Effector memory CD4-positive, alpha-beta T cell (primary cell): Measurements from ENCODE around the gene CARD11.

ENCODE experiments used
- DNase-seq, 3 donors: peaks; one replicate each; pipeline ENCODE4 v3.0.0-alpha.2; 2020
- H3K27ac ChIP-seq: 2 replicates; pipeline ENCODE4 v1.7.0; 2013; ENCODE audit warnings: mild to moderate bottlenecking, low read length, moderate library complexity; ENCODE audit not compliant: insufficient read depth, poor library complexity, severe bottlenecking
- H3K27me3 ChIP-seq: replicated peaks from 2 replicates; pipeline ENCODE4 v1.7.0; 2013; ENCODE audit warnings: mild to moderate bottlenecking, low read length; ENCODE audit not compliant: insufficient read depth, control insufficient read depth, poor library complexity, severe bottlenecking
- H3K36me3 ChIP-seq: 2 replicates; pipeline ENCODE4 v1.7.0; 2013; ENCODE audit warnings: mild to moderate bottlenecking, low read length, moderate library complexity; ENCODE audit not compliant: control insufficient read depth, insufficient read depth
- H3K4me1 ChIP-seq: 2 replicates; pipeline ENCODE4 v1.7.0; 2013; ENCODE audit warnings: low read length, mild to moderate bottlenecking; ENCODE audit not compliant: control insufficient read depth, insufficient read depth, poor library complexity, severe bottlenecking
- H3K4me3 ChIP-seq: 2 replicates; pipeline ENCODE4 v1.7.0; 2013; ENCODE audit warnings: low read length, low read depth, mild to moderate bottlenecking; ENCODE audit not compliant: insufficient read depth, poor library complexity, severe bottlenecking
- H3K9me3 ChIP-seq: 2 replicates; pipeline ENCODE4 v1.7.0; 2013; ENCODE audit warnings: mild to moderate bottlenecking, low read length, moderate library complexity; ENCODE audit not compliant: control insufficient read depth

Gene CARD11

DNA sequence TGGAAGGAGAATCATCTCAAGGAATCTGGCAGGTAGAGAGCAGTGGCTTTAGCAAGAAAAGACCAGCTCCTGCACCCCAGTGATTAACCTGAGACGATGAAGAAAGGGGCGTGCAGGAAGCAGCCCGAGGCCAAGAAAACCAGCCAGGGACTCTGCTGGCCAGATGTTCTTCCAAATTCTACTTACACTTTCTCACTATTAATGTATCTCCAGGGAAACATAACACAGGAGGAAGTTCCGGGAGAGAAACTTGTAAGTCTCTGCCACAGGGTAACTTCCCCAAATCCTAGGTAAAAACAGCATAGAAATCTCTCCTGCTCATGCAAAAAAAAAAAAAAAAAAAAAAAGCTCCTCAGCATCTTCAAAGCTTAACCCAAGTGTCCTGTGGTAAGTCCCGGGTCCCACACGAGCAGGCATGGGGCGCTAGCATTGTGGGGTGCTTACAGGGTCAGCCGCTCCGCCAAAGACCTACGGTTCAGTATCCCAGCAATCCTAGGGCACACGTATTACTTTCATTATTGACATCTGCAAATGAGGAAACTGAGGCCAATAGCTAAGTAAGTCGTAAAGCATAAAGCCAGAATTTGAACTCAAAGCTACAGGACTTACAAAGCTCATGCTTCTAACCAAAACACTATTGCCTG, 102.3 kb downstream of the CARD11 start:
- Histone ChIP-seq H3K27ac (no peak overlapping the region), H3K36me3 (peaks cover 92% of the 10 kb centered on the region), H3K4me1 (no peaks in the 10 kb centered on the region), H3K4me3 (no peak overlapping the region), H3K9me3 (no peaks in the 10 kb centered on the region), H3K27me3 (no peaks in the 10 kb centered on the region)
- DNase-seq: no peak

DNA sequence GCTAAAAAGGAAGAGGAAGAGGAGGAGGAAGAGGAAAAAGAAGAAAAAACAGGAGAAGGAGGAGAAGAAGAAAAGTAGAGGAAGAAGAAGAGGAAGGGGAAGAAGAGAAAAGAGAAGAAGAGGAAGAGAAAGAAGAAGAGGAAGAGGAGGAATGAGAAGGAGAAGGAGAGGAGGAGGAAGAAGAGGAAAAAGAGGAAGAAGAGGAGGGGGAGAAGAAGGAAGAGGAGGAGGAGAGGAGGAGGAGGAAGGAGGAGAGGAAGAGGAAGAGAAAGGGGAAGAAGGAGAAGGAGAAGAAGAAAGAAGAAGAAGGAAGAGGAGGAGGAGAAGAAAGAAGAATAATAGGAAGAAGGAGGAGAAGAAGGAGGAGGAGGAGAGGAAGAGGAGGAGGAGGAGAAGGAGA, 103.2 kb downstream of the CARD11 start:
- Histone ChIP-seq H3K4me1 (no peaks in the 10 kb centered on the region), H3K27me3 (no peaks in the 10 kb centered on the region), H3K36me3 (peaks cover 89% of the 10 kb centered on the region), H3K4me3 (no peak overlapping the region), H3K27ac (no peak overlapping the region), H3K9me3 (no peaks in the 10 kb centered on the region)
- DNase-seq: no peak

DNA sequence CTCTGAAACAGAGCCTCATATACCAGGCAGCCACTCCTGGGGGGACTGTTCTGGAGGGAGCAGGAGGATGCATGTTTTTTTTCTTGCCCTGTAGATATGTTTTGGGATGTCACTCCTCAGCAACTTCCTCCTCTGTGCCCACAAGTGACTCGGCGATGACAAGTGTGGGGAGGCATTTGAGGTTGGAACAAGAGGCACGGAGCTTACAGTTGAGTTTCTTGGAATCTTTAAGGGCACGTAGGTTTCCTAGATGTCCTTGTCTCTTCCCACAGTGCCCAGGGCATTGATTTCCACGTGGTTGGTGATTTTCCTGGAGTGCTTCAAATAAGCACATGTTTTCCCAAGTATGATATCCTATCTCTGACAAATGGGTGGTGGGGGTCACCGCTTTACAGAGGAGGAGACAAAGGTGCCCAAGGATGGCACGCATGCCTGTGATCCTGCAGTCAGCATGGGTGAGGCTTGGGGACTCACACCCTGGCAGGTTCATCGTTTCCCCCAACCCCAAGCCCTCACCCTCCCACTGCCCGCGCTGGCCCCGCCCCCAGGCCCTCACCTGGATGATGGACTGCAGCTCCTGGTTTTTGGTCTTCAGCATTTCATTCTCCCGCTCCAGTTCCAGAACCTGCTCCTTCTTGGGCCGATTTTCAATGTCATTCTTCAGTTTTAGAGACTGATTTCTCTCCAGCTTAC, 104.3 kb downstream of the CARD11 start:
- Histone ChIP-seq H3K27ac (no peak overlapping the region), H3K4me3 (no peak overlapping the region), H3K9me3 (no peaks in the 10 kb centered on the region), H3K36me3 (peaks cover 89% of the 10 kb centered on the region), H3K27me3 (no peaks in the 10 kb centered on the region), H3K4me1 (no peaks in the 10 kb centered on the region)
- no peak for DNase-seq

DNA sequence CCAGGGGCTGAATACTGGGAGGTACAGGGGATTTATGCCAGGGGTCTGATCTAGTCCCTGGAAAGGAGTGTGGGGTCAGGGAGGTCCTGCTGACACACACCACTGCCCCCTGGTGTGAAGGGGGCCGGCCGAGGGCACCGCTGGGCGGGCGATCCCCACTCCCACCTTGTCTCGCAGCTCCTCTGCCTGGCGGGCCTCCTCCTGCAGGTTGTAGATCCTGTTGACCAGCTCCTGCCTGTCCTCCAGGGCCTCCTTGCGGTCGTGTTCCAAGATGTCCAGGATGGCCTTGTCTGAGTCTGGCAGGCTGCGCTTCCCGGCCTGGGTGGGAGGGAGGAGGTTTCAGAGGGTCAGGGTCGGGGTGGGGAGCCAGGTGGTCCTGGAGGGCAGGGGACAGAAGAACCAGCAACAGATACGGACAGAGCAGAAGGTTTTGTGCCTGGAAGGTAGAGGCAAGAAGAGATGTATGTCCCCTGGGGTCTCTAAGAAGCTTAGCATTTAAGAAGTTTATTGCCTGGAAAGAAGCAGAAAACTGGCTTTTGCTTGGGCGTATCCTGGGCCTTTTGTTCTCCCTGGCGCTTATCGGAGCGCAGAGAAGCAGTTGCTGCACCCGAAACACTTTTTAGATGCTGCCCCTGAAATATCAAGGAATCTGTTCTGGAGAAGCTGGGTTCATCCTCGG, 105.0 kb downstream of the CARD11 start:
- no peak for DNase-seq
- Histone ChIP-seq H3K4me3 (no peak overlapping the region), H3K27me3 (no peaks in the 10 kb centered on the region), H3K4me1 (no peaks in the 10 kb centered on the region), H3K36me3 (peaks cover 89% of the 10 kb centered on the region), H3K9me3 (no peaks in the 10 kb centered on the region), H3K27ac (no peak overlapping the region)

DNA sequence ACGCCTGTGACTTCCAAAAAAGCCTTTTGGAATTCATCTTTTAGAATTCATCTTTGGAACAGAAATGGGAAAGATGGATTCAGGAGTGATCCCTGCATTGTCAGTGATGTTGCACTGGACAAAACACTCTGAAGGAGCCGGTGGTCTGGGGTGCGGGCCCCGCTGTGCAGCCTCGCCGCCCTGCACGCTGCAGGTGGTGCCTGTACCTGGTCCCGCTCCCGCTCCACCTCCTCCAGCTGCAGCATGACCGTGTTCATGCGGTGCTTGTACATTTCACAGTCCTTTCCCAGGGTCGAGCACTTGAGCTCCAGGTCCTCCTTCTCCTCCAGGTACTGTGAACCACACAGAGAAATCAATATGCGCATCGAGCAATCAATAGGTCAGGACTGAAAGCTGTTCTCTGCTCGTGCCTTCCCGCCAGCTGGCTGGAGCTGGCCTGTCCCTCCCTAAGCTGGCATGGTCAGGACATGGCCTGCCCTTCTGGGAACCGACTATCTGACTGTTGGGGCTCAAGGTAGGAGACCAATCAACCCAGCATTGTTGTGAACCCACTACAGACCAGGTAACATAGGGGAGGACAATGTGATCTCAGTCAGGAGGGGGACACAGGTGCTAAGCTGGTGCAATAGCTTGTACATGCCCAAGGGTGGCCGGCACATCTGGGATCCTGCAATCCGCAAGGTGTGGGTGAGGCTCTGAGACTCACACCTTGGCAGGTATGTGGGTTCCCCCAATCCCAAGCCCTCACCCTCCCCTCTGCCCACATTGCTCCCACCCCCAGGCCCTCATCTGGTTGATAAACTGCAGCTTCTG, 105.8 kb downstream of the CARD11 start:
- Histone ChIP-seq H3K27ac (no peak overlapping the region), H3K4me1 (no peaks in the 10 kb centered on the region), H3K9me3 (no peaks in the 10 kb centered on the region), H3K4me3 (no peak overlapping the region), H3K36me3 (peaks cover 88% of the 10 kb centered on the region), H3K27me3 (no peaks in the 10 kb centered on the region)
- DNase-seq: no peak

DNA sequence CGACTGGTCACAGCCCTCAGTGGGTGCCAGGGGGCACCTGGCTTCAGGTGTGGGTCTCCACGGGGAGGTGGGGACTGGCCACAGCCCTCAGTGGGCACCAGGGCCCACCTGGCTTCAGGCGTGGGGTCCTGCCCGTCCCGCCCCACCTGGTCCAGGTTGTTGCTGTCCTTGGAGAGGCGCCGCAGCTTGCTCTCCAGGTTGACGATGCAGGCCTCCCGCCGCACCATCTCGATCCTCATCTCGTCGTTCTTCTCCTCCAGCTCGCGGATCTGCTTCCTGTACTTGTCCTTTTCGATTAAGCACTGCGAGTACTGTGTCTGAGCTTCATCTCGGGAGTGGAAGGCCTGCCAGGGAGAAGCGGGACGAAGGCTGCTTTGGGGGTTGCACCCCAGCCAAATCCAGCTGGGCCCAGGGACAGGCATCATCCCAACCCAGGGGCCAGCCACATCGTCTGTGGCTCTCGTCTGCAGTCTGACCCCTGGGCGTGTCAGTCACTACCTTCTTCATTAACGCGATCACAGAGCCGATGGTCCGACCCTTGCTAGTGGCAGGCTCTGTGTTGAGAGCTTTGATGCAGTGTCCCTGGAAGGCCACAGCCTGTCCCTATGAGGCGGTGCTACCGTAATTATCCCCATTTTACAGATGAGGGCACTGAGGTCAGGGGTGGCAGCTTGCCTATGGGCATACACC, 106.6 kb downstream of the CARD11 start:
- no peak for DNase-seq
- Histone ChIP-seq H3K4me1 (no peaks in the 10 kb centered on the region), H3K27ac (no peak overlapping the region), H3K4me3 (no peak overlapping the region), H3K9me3 (no peaks in the 10 kb centered on the region), H3K27me3 (no peaks in the 10 kb centered on the region), H3K36me3 (peaks cover 88% of the 10 kb centered on the region)

DNA sequence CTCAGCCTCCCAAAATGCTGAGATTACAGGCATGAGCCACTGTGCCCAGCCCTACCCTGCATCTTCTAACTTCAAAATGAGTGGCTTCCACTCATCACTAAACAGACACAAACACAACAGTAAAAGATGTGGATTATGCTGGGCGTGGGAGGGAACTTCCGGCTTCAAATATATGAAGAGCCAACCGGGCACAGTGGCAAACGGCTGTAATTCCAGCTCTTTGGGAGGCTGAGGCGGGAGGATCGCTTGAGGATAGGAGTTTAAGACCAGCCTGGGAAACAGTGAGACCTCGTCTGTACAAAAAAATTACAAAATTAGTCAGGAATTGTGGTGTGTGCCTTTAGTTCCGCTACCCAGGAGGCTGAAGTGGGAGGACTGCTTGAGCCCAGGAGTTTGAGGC, 107.4 kb downstream of the CARD11 start:
- Histone ChIP-seq H3K4me3 (no peak overlapping the region), H3K9me3 (no peaks in the 10 kb centered on the region), H3K36me3 (peaks cover 86% of the 10 kb centered on the region), H3K4me1 (no peaks in the 10 kb centered on the region), H3K27me3 (no peaks in the 10 kb centered on the region), H3K27ac (no peak overlapping the region)
- no peak for DNase-seq

DNA sequence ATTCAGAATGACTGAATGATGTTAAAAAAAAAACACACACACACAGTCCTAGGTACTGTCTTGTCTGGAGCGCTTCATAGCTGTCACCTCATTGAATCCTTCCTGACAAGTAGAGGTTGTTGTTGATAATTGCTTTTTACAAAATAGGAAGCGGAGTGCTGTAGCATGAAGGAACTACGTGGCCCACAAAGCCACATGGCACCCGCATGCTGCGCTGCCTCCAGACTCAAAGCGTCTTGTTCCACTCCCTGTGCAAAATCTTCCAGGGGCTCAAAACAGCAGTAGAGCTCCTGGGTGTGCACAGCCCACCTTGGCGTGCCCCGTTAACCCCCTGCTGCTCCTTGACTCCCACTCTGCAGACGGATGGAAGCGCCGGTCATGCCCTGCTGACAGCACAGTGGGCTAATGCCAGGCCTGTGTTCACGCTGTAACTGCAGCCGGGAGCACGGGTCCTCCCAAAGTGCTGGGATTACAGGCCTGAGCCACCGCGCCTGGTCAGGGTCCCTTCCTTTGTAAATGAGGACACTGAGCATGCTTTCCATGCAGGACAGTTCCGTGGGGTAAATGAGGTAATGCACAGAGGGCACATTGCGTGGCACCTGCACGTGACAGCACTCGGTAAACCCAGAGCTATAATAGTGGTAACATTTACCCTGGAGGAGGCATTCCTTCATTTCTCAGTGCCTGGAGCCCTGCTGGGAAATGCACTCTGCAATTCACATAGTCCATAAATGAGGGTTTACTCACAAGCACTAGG, 108.5 kb downstream of the CARD11 start:
- peaks cover 91% of the 10 kb centered on the region for H3K36me3 ChIP-seq
- H3K4me3 ChIP-seq: no peak overlapping the region
- no peaks in the 10 kb centered on the region for H3K9me3 ChIP-seq
- H3K27me3 ChIP-seq: no peaks in the 10 kb centered on the region
- no peak overlapping the region for H3K27ac ChIP-seq
- no peaks in the 10 kb centered on the region for H3K4me1 ChIP-seq
- no peak for DNase-seq

DNA sequence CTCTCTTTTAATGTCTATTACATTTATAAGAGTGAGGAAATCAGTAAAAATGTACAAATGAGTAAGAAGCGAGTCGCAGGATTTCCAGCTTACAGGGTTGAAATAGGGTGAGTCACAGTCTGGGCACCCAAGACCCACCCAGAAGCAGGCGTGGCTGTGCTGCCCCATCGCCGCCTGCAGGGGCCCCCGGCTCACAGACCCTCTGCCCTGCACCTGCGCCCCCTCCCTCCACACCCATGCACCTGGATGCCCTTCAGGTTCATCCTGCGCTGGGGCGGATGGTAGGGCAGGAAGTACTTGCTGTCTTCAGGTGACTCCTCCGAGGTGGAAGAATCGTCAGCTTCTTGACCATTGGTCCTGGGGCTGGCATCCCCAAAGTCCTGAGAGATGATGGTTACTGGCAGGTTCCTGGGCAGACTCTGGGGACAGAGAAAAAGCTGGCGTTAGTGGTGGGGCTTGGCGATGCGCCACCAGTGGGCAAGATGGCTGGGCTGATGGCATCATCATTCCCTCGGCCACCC, 109.4 kb downstream of the CARD11 start:
- H3K4me1 ChIP-seq: no peaks in the 10 kb centered on the region
- DNase-seq: no peak
- no peaks in the 10 kb centered on the region for H3K27me3 ChIP-seq
- H3K4me3 ChIP-seq: no peak overlapping the region
- no peaks in the 10 kb centered on the region for H3K9me3 ChIP-seq
- no peak overlapping the region for H3K27ac ChIP-seq
- peaks cover 92% of the 10 kb centered on the region for H3K36me3 ChIP-seq
